HL-60 (cell line): ENCODE results near the gene AIPL1.

ENCODE experiments used
- CTCF ChIP-seq: IDR thresholded peaks from one replicate; pipeline ENCODE4 v1.5.1; 2011; ENCODE audit warnings: low read length, control low read depth, inconsistent platforms; ENCODE audit not compliant: insufficient read depth
- GABPA ChIP-seq: IDR thresholded peaks from 2 replicates; pipeline ENCODE4 v1.6.1; 2012; ENCODE audit warnings: low read depth
- POLR2AphosphoS5 ChIP-seq: IDR thresholded peaks from 2 replicates; pipeline ENCODE4 v1.6.1; 2012; ENCODE audit warnings: low read depth
- REST ChIP-seq: IDR thresholded peaks from 2 replicates; pipeline ENCODE4 v1.6.1; 2012; ENCODE audit warnings: low read depth; ENCODE audit not compliant: insufficient replicate concordance
- SPI1 ChIP-seq: IDR thresholded peaks from 2 replicates; pipeline ENCODE4 v1.6.1; 2012; ENCODE audit warnings: low read depth, mild to moderate bottlenecking, borderline replicate concordance

- TF ChIP-seq POLR2AphosphoS5 (no peak), CTCF (no peak), GABPA (no peak), REST (no peak), SPI1 (no peak)
These were observed 45.4 kb upstream of the AIPL1 start for GRCh38 chr17:6480303-6480675.
